GM12875 (cell line): ENCODE data around the gene KRT71.

ENCODE experiments used
- H3K4me3 ChIP-seq: one replicate; pipeline ENCODE4 v1.5.1; 2011; ENCODE audit warnings: low read depth, low read length, control low read depth
- CTCF ChIP-seq: IDR thresholded peaks from 2 replicates; pipeline ENCODE4 v1.5.1; 2011; ENCODE audit warnings: low read depth, mild to moderate bottlenecking, control low read depth, inconsistent platforms, low read length, moderate library complexity, borderline replicate concordance; ENCODE audit not compliant: insufficient read depth

Gene KRT71

GRCh38 chr12:52582486-52582885 is 29.5 kb upstream of the KRT71 start:
- TF ChIP-seq CTCF, result no peak
- H3K4me3 ChIP-seq, result no peak overlapping the region

GRCh38 chr12:52581481-52581880 is 28.5 kb upstream of the KRT71 start:
- TF ChIP-seq CTCF, result no peak
- no peak overlapping the region for H3K4me3 ChIP-seq

GRCh38 chr12:52581066-52581465 is 28.1 kb upstream of the KRT71 start:
- no peak for TF ChIP-seq CTCF
- H3K4me3 ChIP-seq, result no peak overlapping the region

- TF ChIP-seq CTCF, result no peak
- no peak overlapping the region for H3K4me3 ChIP-seq
These were observed 27.6 kb upstream of the KRT71 start for GRCh38 chr12:52580496-52580895.

GRCh38 chr12:52579468-52580465 is 26.8 kb upstream of the KRT71 start:
- no peak overlapping the region for H3K4me3 ChIP-seq
- no peak for TF ChIP-seq CTCF

GRCh38 chr12:52578469-52578868 is 25.5 kb upstream of the KRT71 start:
- no peak for TF ChIP-seq CTCF

GRCh38 chr12:52577316-52577715 is 24.4 kb upstream of the KRT71 start:
- no peak overlapping the region for H3K4me3 ChIP-seq
- TF ChIP-seq CTCF, result no peak

More at GRCh38 chr12:52578469-52578868, 25.5 kb upstream of the KRT71 start:
- H3K4me3 ChIP-seq, result no peak overlapping the region
